ENCODE results near the gene RTBDN. TPM values are rescaled to one million over a fixed set of nuclear protein-coding genes. Genes with fewer than 3 reads are reported as not detected.

The RTBDN gene
- total and polyA plus RNA-seq, 9 donors: 0.06 to 0.24 TPM; not detected in 7

DNA sequence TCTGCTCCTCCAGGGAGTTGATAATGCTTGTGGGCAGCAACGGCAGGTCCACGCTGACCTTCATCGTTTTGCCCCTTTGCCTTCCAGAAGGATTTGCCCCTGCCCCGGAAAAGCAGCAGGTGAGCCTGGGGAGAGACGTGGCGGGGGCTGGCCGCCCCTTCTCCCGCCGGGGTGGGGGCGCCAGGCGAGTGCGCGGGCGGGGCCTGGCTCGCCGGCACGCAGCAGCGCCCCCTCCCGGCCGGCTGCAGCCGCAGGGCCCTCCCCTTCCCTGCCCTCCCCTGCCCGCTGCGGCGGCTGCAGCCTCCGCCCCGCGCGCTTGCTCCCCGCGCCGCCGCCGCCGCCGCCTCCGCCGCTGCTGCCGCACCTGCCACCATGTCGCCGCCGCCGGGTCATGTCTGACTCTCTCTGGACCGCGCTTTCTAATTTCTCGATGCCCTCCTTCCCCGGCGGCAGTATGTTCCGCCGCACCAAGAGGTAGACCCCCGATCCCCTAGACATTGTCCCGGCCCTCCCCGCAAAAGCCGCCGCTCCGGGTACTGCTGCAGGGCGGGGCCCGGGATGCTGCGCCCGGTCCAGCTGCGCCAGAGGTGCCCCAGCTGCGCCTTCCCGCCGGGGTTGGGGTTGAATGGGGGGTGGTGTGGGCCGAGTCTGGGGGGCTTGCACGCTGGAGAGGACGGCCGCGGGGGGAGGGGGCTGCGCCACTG, 4.0 kb upstream of the RTBDN start, which contains the start of gene MAST1:
Gene MAST1 (plus strand): TSS at position 334 of the 704 bp plus-strand sequence. CDS start 58 bp downstream, at position 392.
- Histone ChIP-seq H3K27ac (ENCODE audit: low read length) (no peak within 1 kb of the TSS), H3K4me3 (ENCODE audit: low read length) (no peak within 1 kb of the TSS), H3K36me3 (ENCODE audit: control insufficient read depth, insufficient read depth, low read length) (no peaks in the 10 kb centered on the region), H3K4me1 (ENCODE audit: control insufficient read depth, insufficient read depth, low read length) (peaks cover 18% of the 10 kb centered on the region), H3K9me3 (replicated peaks; ENCODE audit: control insufficient read depth, low read depth, low read length) (no peaks in the 10 kb centered on the region), H3K27me3 (ENCODE audit: control insufficient read depth, insufficient read depth, low read length) (peaks cover 90% of the 10 kb centered on the region)
- no peak for DNase-seq
- under 1% methylated on average over 61 of the region's 69 CpGs for WGBS (ENCODE audit: insufficient coverage)

DNA sequence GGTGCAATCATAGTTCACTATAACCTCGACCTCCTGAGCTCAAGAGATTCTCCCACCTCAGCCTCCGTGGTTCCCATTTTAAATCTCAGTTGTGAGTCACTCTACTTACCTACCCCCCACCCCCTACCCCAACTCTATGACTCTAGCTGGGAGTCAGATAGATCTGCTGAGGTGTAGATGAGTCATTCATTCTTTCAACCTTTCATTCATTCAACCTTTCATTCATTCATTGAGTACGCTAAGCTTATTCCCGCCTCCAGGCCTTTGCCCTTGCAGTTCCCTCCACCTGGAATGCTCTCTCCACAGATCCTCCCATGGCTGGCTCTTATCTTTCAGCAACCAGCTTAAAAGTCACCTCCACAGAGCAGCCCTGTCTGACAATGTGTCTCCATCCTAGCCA, 2.8 kb upstream of the RTBDN start:
- peaks cover 26% of the 10 kb centered on the region for H3K4me1 ChIP-seq (ENCODE audit: control insufficient read depth, insufficient read depth, low read length)
- 76% methylated on average over 2 of the region's 4 CpGs for WGBS (ENCODE audit: insufficient coverage)
- H3K4me3 ChIP-seq (ENCODE audit: low read length): no peak overlapping the region
- DNase-seq: no peak
- H3K27ac ChIP-seq (ENCODE audit: low read length): no peak overlapping the region
- no peaks in the 10 kb centered on the region for H3K9me3 ChIP-seq (replicated peaks; ENCODE audit: control insufficient read depth, low read depth, low read length)
- H3K36me3 ChIP-seq (ENCODE audit: control insufficient read depth, insufficient read depth, low read length): no peaks in the 10 kb centered on the region
- peaks cover 94% of the 10 kb centered on the region for H3K27me3 ChIP-seq (ENCODE audit: control insufficient read depth, insufficient read depth, low read length)

DNA sequence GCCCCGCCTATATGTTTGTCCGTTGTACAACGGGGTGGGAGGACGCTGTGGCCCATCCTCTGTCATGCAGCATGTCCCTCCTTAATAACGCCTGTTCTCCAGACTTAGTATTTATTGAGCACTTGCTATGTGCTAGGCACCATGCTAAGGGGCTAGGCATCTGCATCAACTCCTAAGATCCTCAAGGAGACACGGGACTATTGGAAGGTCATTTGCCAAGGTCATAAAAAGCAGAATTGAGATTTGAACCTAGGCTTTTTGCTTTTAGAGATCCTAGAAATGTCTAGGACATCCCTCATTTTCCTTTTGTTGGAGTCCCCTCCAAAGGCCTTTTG, 2.1 kb upstream of the RTBDN start:
- no peaks in the 10 kb centered on the region for H3K9me3 ChIP-seq (replicated peaks; ENCODE audit: control insufficient read depth, low read depth, low read length)
- 3% methylated on average over 5 of the region's 6 CpGs for WGBS (ENCODE audit: insufficient coverage)

DNA sequence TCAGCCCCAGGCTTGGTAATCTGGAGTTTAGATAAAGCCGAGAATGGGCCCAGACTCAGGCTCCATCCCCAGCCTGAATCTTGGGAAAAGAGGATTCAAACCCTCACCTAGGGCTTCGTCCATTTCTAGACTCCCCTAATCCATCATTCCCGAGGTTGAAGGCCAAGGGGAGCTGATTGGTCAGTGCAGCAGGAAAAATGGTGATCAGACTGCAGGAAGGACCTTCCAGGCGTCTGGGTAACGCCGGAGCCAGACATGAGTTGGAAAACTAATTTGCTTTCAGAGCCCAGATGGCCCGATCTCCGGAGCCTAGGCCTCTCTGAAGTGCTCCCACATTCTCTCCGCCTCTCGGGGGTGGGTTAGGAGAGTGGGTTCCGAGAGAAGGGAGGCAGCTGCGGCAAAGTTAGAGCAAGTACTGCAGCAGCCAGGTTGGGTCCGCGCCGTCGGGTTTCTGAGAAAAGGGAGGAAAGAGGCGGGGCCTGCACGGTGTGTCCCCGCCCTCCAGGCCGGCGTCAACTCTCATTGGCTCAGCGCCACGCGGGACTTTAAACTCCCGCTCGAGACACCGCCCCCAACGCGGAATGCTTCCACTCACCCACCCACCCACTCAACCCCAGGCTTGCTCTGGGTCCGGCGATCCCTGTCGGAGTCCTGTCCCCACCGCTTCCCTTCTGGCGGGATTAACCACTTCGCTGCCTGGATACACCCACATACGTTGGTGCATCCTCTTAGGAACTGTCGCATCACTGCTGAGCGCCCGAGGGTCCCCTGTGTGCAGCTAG, 788 bp upstream of the RTBDN start:
- Histone ChIP-seq H3K27me3 (ENCODE audit: control insufficient read depth, insufficient read depth, low read length) (peaks cover 82% of the 10 kb centered on the region), H3K36me3 (ENCODE audit: control insufficient read depth, insufficient read depth, low read length) (no peaks in the 10 kb centered on the region), H3K4me3 (ENCODE audit: low read length) (no peak overlapping the region), H3K4me1 (ENCODE audit: control insufficient read depth, insufficient read depth, low read length) (peaks cover 21% of the 10 kb centered on the region), H3K27ac (ENCODE audit: low read length) (no peak overlapping the region), H3K9me3 (replicated peaks; ENCODE audit: control insufficient read depth, low read depth, low read length) (no peaks in the 10 kb centered on the region)
- no peak for DNase-seq
- 2% methylated on average over 30 of the region's 39 CpGs for WGBS (ENCODE audit: insufficient coverage)

More for the DNA sequence above, 2.1 kb upstream of the RTBDN start:
- Histone ChIP-seq H3K27me3 (ENCODE audit: control insufficient read depth, insufficient read depth, low read length) (peaks cover 90% of the 10 kb centered on the region), H3K4me3 (ENCODE audit: low read length) (no peak overlapping the region), H3K36me3 (ENCODE audit: control insufficient read depth, insufficient read depth, low read length) (no peaks in the 10 kb centered on the region), H3K4me1 (ENCODE audit: control insufficient read depth, insufficient read depth, low read length) (peaks cover 26% of the 10 kb centered on the region), H3K27ac (ENCODE audit: low read length) (no peak overlapping the region)
- no peak for DNase-seq

DNA sequence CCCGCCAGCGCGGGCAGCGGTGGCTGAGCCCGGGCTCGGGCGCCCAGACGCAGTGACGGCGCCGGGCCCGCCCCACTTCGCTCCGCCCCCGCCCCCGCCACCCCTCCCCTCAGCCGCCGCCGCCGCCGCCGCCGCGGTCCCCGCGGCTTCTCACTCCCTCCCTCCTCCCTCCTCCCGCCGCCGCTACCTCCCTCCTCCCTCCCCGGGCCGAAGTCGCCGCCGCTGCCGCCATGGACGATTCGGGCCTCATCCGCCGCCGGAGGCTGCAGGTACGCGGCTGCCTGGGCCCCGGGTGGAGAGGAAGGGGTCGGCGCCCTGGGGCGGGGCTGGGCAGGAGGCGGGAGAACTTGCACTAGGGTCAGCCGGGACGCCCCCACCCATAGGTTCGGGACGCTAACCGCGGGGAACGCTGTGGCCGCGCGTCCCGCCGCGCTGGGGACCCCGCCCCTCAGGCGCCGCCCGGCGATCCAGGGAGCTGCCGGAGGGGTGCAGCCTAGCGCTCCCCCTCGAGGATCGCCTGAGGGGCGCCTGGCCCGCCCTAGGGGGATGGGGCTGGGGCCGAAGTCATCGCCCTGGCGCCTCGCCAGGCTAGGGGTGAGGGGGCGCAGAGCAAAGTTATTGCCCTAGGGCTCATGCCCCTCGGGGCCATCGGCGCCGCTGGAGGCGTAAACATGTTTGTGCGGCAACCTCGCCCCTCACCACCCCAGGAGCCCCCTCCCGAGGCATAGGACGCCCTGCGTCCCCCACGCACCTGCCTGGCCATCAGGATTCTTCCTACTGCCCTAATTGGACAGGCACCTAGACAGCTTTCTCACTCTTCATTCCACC, 427 bp downstream of the RTBDN start:
- under 1% methylated on average over 46 of the region's 87 CpGs for WGBS (ENCODE audit: insufficient coverage)
- H3K36me3 ChIP-seq (ENCODE audit: control insufficient read depth, insufficient read depth, low read length): no peaks in the 10 kb centered on the region
- no peak for DNase-seq
- peaks cover 78% of the 10 kb centered on the region for H3K27me3 ChIP-seq (ENCODE audit: control insufficient read depth, insufficient read depth, low read length)
- H3K27ac ChIP-seq (ENCODE audit: low read length): no peak overlapping the region
- H3K4me1 ChIP-seq (ENCODE audit: control insufficient read depth, insufficient read depth, low read length): peaks cover 20% of the 10 kb centered on the region
- H3K4me3 ChIP-seq (ENCODE audit: low read length): peak overlapping the region; percentile 25
- no peaks in the 10 kb centered on the region for H3K9me3 ChIP-seq (replicated peaks; ENCODE audit: control insufficient read depth, low read depth, low read length)

DNA sequence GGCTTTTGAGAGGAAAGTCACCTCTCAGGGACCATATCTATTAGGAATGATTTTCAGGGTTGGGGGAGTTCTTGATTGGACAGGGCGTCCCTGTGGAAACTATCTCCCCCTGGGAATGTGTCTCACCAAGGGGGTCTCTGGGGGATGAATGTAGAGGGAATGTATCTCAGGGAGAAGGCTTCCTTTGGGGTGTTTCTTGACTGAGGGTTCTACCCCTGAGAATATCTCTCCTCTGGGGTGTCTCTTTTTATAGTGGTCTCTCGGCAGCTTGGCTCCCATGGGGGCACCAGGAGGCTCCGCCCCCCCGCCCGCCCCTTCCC, 1.0 kb downstream of the RTBDN start:
- Histone ChIP-seq H3K27ac (ENCODE audit: low read length) (no peak overlapping the region), H3K36me3 (ENCODE audit: control insufficient read depth, insufficient read depth, low read length) (no peaks in the 10 kb centered on the region), H3K4me3 (ENCODE audit: low read length) (no peak overlapping the region), H3K4me1 (ENCODE audit: control insufficient read depth, insufficient read depth, low read length) (peaks cover 17% of the 10 kb centered on the region), H3K9me3 (replicated peaks; ENCODE audit: control insufficient read depth, low read depth, low read length) (no peaks in the 10 kb centered on the region), H3K27me3 (ENCODE audit: control insufficient read depth, insufficient read depth, low read length) (peaks cover 74% of the 10 kb centered on the region)
- DNase-seq: no peak
- no CpG with 5 or more reads among the region's 5 CpGs for WGBS (ENCODE audit: insufficient coverage)

DNA sequence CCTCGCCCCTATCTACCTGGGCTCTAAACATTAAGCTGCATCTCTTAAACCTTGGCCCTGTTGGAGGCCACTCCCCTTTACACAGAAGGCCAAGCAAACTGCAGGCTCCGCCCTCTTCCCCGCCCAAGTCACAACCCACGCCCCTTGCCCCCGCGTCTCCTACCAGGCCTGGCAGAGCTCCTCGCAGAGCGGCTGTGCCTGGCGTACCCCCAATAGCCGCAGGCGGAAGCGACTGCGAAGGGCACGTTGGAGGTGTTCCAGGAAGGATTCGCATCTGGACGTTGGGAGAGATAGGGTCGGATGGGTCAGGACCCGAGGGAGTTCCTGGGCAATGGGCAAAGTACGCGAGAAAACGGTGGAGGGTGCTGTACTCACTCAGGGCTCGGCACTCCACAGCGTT, 5.9 kb downstream of the RTBDN start:
- Histone ChIP-seq H3K36me3 (ENCODE audit: control insufficient read depth, insufficient read depth, low read length) (no peaks in the 10 kb centered on the region), H3K27me3 (ENCODE audit: control insufficient read depth, insufficient read depth, low read length) (peaks cover 46% of the 10 kb centered on the region), H3K9me3 (replicated peaks; ENCODE audit: control insufficient read depth, low read depth, low read length) (no peaks in the 10 kb centered on the region), H3K4me1 (ENCODE audit: control insufficient read depth, insufficient read depth, low read length) (peaks cover 8% of the 10 kb centered on the region), H3K4me3 (ENCODE audit: low read length) (no peak overlapping the region), H3K27ac (ENCODE audit: low read length) (no peak overlapping the region)
- 13% methylated on average over 14 of the region's 23 CpGs for WGBS (ENCODE audit: insufficient coverage)
- no peak for DNase-seq

DNA sequence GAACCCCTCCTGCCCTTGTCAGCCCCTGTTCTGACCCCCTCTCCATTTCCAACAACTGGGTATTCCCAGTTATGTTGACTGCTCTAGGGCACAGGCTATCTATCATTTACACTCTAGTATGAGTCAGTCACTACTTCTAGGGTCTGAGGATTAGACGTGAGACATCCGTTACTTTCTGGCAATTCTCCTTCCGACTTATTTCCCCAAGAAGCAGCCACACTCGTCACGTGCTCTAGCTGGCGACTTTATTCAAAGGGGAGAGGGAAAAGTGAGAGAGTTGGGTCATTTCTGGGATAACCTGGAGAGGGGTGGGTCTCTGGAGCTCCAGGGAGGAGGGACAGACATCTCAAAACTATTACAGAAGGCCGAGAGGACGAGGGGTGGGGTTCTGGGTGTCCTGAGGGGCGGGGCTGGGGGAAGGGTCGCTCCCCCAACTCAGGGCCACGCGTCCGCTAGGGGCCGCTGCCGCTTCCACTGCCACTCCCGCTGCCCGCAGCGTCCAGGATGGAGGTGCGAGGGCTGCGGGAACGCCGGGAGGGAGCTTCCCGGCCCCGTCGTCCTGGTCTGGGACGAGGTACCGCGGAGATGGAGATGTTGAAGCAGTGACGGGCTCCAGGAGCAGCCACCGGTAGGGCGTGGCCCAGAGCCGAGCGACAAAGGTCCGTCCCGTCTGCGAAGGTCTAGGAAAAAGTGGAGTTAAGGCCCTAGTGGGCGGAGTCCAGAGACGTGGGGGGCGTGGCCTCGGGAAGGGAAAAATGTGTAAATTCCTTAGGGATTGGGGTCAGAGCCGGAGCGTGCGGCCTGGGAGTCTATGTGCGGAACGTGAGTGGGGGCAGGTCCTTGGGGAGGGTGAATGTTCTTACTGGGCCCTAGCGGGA, 8.9 kb downstream of the RTBDN start:
- Histone ChIP-seq H3K4me3 (ENCODE audit: low read length) (no peak overlapping the region), H3K4me1 (ENCODE audit: control insufficient read depth, insufficient read depth, low read length) (no peaks in the 10 kb centered on the region), H3K27me3 (ENCODE audit: control insufficient read depth, insufficient read depth, low read length) (peaks cover 29% of the 10 kb centered on the region), H3K9me3 (replicated peaks; ENCODE audit: control insufficient read depth, low read depth, low read length) (no peaks in the 10 kb centered on the region), H3K27ac (ENCODE audit: low read length) (no peak overlapping the region), H3K36me3 (ENCODE audit: control insufficient read depth, insufficient read depth, low read length) (no peaks in the 10 kb centered on the region)
- WGBS (ENCODE audit: insufficient coverage): 2% methylated on average over 39 of the region's 46 CpGs
- no peak for DNase-seq

DNA sequence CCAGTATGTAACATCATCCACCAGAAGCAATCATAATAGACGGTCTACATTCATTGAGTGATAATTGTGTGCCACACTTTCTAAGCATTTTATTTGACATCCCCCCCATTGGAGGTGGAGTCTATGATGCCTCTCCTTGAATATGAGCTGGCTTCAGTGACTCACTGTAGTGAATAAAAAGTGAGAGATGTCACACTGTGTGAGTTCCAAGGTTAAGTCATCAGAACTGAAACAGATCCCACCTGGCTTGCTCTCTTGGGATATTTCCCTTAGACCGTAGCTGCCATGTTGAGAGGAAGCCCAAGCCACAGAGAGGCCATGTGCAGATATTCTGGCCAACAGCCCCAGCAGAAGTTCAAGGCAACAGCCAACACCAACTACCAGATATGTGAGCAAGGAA, 12.6 kb downstream of the RTBDN start:
- Histone ChIP-seq H3K27ac (ENCODE audit: low read length) (no peak overlapping the region), H3K36me3 (ENCODE audit: control insufficient read depth, insufficient read depth, low read length) (no peaks in the 10 kb centered on the region), H3K4me3 (ENCODE audit: low read length) (no peak overlapping the region), H3K9me3 (replicated peaks; ENCODE audit: control insufficient read depth, low read depth, low read length) (no peaks in the 10 kb centered on the region), H3K27me3 (ENCODE audit: control insufficient read depth, insufficient read depth, low read length) (peaks cover 12% of the 10 kb centered on the region), H3K4me1 (ENCODE audit: control insufficient read depth, insufficient read depth, low read length) (no peaks in the 10 kb centered on the region)
- no CpG with 5 or more reads among the region's 2 CpGs for WGBS (ENCODE audit: insufficient coverage)
- DNase-seq: no peak
